ENCODE results near the gene XPR1. TPM values are rescaled to one million over a fixed set of nuclear protein-coding genes. Genes with fewer than 3 reads are reported as not detected.

Gene XPR1
- total and polyA plus RNA-seq, 2 of the 8 experiments (the other 6 are each of a cell fraction or from before 2014, with no cell fraction given) = 28.6 to 43.9 TPM

- H3K56ac ChIP-seq (replicated peaks; ENCODE audit: insufficient read length, low read depth, low read length) = no peak overlapping the region
- peaks cover 0 to 34% of the 10 kb centered on the region in 2 experiments; a peak in 2 of 4 replicates for H3K79me2 ChIP-seq (ENCODE audit: control insufficient read depth in 1 of 2, insufficient read depth in 2 of 2, low read length in 2 of 2)
- no peak overlapping the region for H3K23ac ChIP-seq (ENCODE audit: insufficient read length)
- H2AK5ac ChIP-seq (ENCODE audit: low read depth, low read length) = no peak overlapping the region
- TF ChIP-seq SP2 (IDR thresholded peaks at IDR 0.05; ENCODE audit: low read length) (no peak), GABPA (IDR thresholded peaks at IDR 0.05; ENCODE audit: borderline replicate concordance, insufficient read depth, low read length) (no peak), BCL11A (IDR thresholded peaks at IDR 0.05; ENCODE audit: low read depth in 2 of 2, low read length in 2 of 2) (no peak), CEBPB (IDR thresholded peaks at IDR 0.05; ENCODE audit: low read depth, low read length) (no peak), ATF3 (IDR thresholded peaks at IDR 0.05; ENCODE audit: insufficient read depth, low read depth, low read length) (no peak), RAD21 (IDR thresholded peaks at IDR 0.05 in 1 of 2, conservative IDR thresholded peaks at IDR 0.05 in 1 of 2; ENCODE audit: low read depth in 2 of 2, low read length in 2 of 2) (no peak), KDM5A (IDR thresholded peaks at IDR 0.05; ENCODE audit: low read length) (no peak), MAX (IDR thresholded peaks at IDR 0.05) (no peak), TCF12 (IDR thresholded peaks at IDR 0.05; ENCODE audit: low read depth, low read length) (no peak), CBX5 (IDR thresholded peaks at IDR 0.05; ENCODE audit: low read depth, low read length) (no peak)
- FAIRE-seq (no peak), DNase-seq (ENCODE audit: low read depth in 1 of 2, low spot score in 2 of 2) (no peak)
- peaks cover 6 to 10% of the 10 kb centered on the region in 2 experiments; a peak in 1 of 4 replicates for H3K9me3 ChIP-seq (ENCODE audit: insufficient read depth in 2 of 2, low read depth in 1 of 2, low read length in 1 of 2)
- no peak overlapping the region for H3K14ac ChIP-seq (ENCODE audit: insufficient read length)
- H2BK20ac ChIP-seq (ENCODE audit: low read length) = no peak overlapping the region
- ChIA-PET CTCF (ENCODE audit: partially characterized antibody) (no interaction called here), POLR2A (ENCODE audit: partially characterized antibody) (no interaction called here)
- no peak overlapping the region for H2BK5ac ChIP-seq (ENCODE audit: low read depth, low read length)
- no peak overlapping the region for H2BK12ac ChIP-seq (ENCODE audit: low read depth, low read length)
- no peaks in the 10 kb centered on the region for H3K79me1 ChIP-seq (ENCODE audit: low read depth, low read length)
- H2BK15ac ChIP-seq (ENCODE audit: low read length) = no peak overlapping the region
- no peaks in the 10 kb centered on the region for H3K36me3 ChIP-seq (ENCODE audit: control insufficient read depth in 2 of 4, insufficient read depth in 4 of 4, low read length in 3 of 4)
- no peak overlapping the region for H3K9ac ChIP-seq (replicated peaks in 1 of 4; ENCODE audit: extremely low read depth in 1 of 4, low read depth in 3 of 4, low read length in 3 of 4)
- H4K20me1 ChIP-seq (replicated peaks in 1 of 2; ENCODE audit: control insufficient read depth in 1 of 2, insufficient read depth in 2 of 2, low read length in 2 of 2) = no peaks in the 10 kb centered on the region
- H2BK120ac ChIP-seq (replicated peaks; ENCODE audit: low read depth, low read length) = no peak overlapping the region
- H3K27me3 ChIP-seq (replicated peaks in 1 of 4; ENCODE audit: control insufficient read depth in 3 of 4, extremely low read depth in 1 of 4, insufficient read depth in 3 of 4, low read length in 3 of 4) = no peaks in the 10 kb centered on the region
- H2AFZ ChIP-seq (ENCODE audit: low read length) = no peak overlapping the region
- no peak overlapping the region for H3K4me2 ChIP-seq (ENCODE audit: insufficient read depth in 1 of 2, low read depth in 2 of 2, low read length in 2 of 2)
- peaks cover 0 to 3% (median 0%) of the 10 kb centered on the region in 4 experiments; a peak in 1 of 7 replicates for H3K4me1 ChIP-seq (replicated peaks in 1 of 4; ENCODE audit: control insufficient read depth in 3 of 4, insufficient read depth in 4 of 4, low read length in 3 of 4)
- no peak overlapping the region for H3K4ac ChIP-seq (replicated peaks; ENCODE audit: insufficient read length, low read depth, low read length)
- H4K8ac ChIP-seq (ENCODE audit: extremely low read depth, insufficient read depth, low read length) = no peak overlapping the region
- no peak overlapping the region for H3K4me3 ChIP-seq (ENCODE audit: extremely low read depth in 1 of 4, insufficient read depth in 2 of 4, low read depth in 3 of 4, low read length in 4 of 4)
- WGBS, 2 experiments (ENCODE audit: extremely low coverage in 1 of 2, insufficient coverage in 1 of 2, insufficient read length in 1 of 2, insufficient replicate concordance in 2 of 2, low coverage in 1 of 2, low lambda C conversion rate in 2 of 2, missing lambda C conversion rate in 1 of 2) = 96% methylated on average over 8 of the region's 8 CpGs; no CpG with 5 or more reads in 1 of the 2 experiments
- H4K91ac ChIP-seq (replicated peaks; ENCODE audit: insufficient read length, low read length) = no peak overlapping the region
- H3K27ac ChIP-seq (ENCODE audit: low read depth, low read length) = no peak overlapping the region
- no peak overlapping the region for H3K18ac ChIP-seq (ENCODE audit: extremely low read depth, low read length)
- H4K5ac ChIP-seq (ENCODE audit: insufficient read length, low read depth, low read length) = no peak overlapping the region
- H3K23me2 ChIP-seq (ENCODE audit: low read depth, low read length) = no peaks in the 10 kb centered on the region
Observed at GRCh38 chr1:180695282-180695681, 63.5 kb downstream of the XPR1 start.

Measured in H1 (cell line).